HG03064 (cell line): ENCODE measurements around the gene ATP9B.

Experiments
- ATAC-seq: cut with Tn5 transposase; IDR thresholded peaks from one replicate; pipeline ENCODE4 v1.9.1; 2021; ENCODE audit warnings: low read depth; ENCODE audit not compliant: unreplicated experiment

ATP9B gene, protein sequence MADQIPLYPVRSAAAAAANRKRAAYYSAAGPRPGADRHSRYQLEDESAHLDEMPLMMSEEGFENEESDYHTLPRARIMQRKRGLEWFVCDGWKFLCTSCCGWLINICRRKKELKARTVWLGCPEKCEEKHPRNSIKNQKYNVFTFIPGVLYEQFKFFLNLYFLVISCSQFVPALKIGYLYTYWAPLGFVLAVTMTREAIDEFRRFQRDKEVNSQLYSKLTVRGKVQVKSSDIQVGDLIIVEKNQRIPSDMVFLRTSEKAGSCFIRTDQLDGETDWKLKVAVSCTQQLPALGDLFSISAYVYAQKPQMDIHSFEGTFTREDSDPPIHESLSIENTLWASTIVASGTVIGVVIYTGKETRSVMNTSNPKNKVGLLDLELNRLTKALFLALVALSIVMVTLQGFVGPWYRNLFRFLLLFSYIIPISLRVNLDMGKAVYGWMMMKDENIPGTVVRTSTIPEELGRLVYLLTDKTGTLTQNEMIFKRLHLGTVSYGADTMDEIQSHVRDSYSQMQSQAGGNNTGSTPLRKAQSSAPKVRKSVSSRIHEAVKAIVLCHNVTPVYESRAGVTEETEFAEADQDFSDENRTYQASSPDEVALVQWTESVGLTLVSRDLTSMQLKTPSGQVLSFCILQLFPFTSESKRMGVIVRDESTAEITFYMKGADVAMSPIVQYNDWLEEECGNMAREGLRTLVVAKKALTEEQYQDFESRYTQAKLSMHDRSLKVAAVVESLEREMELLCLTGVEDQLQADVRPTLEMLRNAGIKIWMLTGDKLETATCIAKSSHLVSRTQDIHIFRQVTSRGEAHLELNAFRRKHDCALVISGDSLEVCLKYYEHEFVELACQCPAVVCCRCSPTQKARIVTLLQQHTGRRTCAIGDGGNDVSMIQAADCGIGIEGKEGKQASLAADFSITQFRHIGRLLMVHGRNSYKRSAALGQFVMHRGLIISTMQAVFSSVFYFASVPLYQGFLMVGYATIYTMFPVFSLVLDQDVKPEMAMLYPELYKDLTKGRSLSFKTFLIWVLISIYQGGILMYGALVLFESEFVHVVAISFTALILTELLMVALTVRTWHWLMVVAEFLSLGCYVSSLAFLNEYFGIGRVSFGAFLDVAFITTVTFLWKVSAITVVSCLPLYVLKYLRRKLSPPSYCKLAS

DNA sequence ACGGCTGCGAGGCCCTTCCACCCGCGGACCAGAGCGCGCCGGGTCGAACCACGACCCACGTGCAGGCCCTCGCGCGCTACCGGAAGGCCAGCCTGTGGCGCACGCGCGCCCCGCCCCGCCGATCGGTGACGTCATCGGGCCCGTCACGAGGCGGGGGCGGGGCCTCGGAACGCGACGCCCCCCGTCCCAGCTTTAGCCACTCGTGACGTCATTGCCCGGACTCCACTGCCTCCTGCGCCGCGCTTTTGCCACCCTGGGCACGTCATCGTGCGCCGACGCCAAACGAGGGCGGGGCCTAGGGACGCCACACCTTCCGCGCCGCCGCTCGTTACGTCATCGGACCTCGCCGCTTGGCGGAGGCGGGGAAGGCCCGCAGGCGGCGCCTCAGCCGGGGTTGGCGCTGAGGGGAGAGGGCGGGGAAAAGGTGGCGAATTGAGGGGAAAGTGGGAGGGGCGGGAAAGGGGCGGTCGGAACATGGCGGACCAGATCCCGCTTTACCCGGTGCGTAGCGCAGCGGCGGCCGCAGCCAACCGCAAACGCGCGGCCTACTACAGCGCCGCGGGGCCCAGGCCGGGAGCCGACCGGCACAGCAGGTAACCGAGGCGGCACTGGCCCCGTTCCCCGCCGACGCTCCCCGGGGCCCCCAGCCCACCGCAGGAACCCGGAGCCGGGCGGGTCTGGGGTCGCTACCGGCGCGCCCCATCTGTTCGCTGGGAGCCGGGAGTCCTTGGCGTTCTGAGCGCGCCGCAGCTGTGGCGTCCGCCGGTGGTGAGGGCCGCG is at the start of gene ATP9B:
Gene ATP9B (plus strand): TSS at position 458 of the 780 bp plus-strand sequence. CDS start 17 bp downstream, at position 475.
- ATAC-seq: peak; percentile 88

DNA sequence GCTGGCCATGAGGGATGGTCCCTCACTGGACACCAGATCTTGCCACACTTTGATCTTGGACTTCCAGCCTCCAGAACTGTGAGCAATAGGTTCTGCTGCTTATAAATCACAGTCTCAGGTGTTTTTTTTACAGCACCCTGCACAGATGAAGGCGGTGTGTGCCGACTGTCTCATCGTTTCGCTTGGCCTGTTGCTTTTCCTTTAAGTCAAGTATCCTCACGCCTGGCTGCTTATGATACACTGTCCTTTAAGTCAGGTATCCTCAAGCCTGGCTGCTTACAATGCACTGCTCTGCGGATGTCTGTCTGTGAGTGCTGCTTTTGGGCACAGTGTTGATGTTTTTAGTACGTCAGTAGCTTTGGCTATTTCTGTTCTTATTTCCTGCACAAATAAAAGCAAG is 49.3 kb upstream of the ATP9B start:
- no peak for ATAC-seq

DNA sequence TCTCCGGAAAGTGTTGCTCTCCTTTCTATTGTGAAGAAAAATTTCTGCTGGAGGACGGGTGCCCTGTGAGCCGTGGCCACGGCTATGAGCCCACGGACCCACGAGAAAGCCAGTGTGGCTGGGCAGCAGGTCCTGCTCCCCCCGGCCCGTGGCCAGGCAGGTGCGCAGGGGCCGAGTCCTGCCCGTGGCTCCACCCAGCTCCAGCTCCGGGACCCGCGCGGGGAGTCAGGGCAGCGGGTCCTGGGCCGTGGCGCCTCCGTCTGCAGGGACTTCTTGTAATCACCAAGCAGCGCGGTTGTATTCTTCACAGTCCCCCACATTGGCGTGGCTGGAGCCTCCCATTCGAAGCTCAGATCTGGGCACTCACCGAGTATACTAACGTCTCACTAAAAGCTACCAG is 46.6 kb upstream of the ATP9B start:
- ATAC-seq: no peak

DNA sequence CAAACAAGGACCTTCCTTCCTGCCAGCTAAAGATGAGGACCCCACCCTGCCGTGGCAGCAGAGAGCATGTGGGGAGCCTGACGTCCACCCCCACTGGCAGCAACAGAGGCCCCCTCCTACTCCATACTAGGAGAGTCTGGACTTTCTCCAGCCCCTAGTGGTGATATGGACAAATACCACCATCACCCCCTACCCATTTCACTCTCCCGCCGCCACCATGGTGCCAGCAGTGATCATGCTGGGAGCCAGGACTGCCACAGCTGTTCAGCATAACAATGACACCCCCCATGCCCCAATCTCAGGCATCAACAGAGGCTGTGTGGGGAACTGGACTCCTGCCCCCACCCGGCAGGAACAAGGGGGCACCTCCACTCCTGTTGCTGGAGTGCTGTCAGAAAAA is 42.7 kb upstream of the ATP9B start:
- no peak for ATAC-seq

DNA sequence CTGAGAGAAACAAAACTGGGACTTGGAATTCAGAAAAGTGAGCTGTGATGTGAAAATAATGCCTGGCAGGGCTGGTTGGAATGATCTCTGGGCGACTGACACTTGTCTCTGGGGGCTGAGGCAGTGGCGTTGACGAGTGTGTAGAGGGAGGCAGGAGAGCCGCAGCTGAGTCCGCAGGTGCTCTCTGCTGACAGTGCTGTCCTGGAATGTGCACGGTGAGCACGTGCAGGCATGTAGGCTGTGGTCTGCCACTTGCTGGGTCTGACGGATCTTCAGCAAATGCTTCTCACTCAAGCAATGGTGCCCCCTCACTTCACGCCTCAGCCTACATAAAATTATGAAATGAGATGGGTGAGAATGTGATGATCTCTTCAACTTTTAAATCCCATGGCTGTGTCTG is 38.5 kb upstream of the ATP9B start:
- no peak for ATAC-seq

DNA sequence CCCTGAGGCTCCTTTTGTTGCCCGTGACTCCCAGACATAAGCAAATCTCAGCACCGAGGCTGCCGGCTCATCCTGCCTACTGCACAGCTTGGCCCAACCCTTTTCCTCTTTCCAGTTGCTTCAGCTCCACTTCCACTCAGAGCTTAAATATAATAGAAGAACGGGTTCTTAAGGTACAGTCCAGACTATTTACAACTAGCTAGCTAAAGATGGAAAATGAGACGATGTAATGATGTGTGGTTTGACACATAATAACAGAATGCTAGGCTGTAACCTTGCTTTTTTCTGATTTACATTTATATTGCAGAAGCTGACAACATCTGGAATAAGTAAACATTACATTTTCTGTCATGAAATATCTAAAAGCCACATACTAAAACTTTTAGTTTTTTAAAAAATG is 26.9 kb upstream of the ATP9B start:
- ATAC-seq: no peak

DNA sequence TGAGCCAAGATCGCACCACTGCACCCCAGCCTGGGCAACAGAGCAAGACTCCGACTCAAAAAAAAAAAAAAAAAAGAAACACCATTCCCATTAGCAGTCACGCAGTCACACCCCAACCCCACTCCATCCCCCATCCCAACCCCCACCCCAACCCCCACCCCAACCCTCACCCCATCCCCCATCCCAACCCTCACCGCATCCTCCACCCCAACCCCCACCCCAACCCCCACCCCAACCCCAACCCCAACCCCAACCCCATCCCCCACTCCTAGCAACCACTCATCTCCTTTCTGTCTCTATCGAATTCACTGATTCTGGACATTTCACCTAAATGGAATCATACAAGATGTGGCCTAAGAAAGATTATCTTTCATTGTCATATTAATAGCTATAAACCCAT is 25.9 kb upstream of the ATP9B start:
- ATAC-seq: no peak

DNA sequence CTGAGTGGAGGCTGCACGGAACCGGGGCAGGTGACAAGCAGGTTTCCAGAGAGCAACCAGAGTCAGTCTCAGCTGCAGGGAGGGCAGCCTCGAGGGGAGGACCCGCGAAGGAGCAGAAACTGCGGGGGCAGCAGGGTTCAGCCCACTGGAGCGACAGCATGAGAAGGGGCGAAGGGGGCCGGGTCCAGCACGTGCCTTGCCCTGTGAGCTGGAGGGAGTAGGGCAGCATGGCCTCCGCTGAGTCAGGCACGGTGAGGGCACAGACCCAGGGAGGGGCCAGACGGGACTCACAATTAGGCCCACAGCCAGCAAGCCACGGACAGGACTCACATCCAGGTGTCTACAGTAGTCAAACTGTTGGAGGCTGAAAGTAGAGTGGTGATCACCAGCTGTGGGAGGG is 22.7 kb upstream of the ATP9B start:
- no peak for ATAC-seq

DNA sequence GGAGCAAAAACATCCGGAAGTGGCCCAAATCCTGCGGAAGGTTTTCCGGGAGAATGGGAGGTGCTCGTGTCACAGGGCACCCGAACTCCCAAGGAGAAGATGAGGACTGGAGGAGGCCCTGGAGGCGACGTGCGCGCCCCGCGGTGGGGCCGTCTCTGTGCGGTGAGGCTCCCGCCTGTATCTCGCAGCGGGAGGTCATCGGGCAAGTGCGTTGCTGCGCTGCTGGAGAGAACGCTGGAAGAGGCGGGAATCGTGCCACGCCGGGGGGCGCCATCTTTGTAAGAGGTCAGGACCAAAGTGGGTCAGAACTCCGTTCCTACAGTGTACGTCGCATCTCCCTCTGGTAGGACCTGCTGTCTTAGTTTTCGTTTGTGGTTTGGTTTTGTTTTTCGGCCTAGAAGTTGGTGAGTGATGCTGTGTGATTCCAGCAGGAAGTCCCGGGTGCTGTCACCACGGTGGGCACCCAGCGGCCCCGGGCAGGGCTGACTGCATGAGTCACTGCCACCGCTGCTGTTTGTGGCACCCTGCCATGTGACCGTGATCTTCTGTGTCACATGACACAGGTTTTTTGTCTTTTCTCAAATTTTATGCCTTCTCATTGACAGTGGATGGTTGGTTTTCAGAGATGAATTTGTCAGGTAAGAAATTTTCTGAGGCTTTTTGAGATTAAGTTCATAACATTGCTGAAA is 21.5 kb upstream of the ATP9B start:
- no peak for ATAC-seq

DNA sequence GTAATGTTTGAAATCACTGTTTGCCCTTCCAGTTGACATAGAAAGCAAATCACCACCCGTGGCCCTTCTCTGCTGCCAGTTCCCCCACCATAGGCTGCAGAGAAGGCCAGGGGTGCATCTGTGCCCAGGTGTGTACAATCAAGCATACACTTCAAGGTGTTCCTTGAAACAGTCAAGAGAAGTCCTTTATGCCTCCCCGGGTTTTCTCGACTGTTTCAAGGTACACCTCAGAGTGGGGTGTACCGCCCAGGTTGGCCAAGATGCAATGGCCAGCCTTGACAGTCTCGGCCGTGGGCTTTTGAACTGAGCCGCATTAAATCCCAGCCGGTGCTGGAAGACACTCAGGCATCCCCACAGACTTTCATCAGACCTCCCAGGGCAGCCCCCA is 21.0 kb upstream of the ATP9B start:
- no peak for ATAC-seq

DNA sequence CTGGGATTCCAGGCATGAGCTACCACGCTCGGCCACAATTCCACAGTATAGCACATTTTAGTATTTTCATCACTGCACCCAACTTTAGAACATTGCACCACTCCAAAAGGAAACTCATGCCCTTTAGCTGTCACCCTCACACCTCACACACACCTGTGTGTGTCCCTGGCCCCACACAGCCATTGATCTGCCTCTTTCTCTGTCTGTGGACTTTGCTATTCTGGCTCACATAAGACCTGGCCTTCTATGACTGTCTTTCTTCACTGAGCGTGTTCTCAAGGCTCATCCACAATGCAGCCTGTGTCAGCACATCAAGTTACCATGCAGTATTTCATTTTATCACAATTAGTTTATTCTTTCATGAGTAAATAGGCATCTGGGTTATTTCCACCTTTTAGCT is 19.7 kb upstream of the ATP9B start:
- ATAC-seq: no peak

DNA sequence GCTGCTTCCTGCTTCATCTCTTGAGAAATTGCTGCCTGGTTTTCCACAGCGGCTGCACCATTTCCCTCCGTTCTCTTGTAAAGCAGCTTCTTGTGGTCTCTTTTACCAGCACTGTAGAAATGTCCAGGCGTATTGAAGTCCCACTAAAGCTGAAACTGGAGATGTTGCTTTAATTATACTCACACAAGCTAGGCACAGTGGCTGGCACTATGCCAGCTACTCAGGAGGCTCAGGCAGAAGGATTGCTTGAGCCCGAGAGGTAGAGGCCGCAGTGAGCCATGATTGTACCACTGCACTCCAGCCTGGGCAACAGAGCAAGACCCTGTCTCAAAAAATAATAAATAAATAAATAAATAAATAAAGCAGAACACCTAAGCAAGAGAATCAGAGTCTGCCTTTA is 19.2 kb upstream of the ATP9B start:
- no peak for ATAC-seq

DNA sequence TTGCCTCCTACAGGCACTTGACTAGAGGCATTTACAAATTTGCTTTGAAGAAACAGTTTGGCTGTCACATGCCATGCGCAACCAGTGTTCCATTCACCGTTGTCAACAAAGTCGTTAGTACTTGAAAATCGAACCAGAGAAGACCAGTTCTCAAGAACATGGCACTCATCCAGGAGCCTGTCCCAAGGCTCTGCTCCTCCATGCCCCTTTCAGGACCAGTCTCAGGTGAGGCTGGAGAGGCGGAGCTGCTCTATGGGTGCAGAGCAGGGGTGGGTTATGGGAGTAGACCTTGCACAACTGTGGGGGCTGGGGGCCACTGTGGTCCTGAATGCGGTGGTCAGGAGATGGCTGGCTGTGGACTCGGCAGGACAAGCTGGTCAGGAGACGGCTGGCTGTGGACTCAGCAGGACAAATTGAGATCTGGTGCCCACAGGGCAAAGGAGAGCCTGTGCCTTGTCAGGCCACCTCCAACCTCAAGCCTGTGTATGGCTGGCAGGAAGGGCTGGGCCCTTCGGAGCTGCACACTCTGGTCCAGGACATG is 12.3 kb upstream of the ATP9B start:
- ATAC-seq: no peak

DNA sequence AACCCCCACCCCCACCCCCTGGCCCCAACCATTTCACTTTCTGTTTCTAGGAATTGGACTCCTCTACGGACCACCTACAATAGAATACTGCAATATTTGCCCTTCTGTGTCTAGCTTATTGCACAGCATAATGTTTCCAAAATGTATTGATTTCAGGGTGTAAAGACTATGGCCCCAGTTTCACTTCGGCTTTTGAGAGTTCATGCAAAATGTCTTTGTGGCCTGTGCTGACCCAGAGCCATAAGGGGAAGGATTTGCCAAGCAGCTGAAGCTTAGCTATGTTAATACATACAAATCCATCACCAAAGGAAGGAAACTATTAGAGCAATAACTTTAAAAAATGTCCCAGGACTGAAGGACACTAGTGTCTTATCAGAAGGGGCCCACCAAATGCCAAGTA is 11.2 kb upstream of the ATP9B start:
- ATAC-seq: no peak

DNA sequence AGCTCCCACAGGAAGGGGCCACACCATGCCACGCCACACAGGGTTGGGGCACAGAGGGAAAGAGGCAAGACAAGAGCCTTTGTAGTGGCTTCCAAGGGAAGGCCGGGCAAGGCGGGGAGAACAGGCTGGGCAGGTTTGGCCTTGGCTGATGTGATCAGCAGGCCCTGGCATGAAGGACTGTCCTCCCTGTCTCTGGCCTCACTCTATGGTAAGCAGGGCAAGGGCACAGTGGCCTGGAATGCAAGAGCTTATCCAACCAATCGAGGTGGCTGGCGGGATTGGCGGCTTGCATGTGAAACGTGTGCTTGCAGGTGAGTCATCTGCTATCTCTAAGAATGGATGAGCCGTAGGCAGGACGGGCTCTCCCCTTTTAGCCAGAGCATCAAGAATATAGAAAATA is 6.4 kb upstream of the ATP9B start:
- ATAC-seq: no peak

DNA sequence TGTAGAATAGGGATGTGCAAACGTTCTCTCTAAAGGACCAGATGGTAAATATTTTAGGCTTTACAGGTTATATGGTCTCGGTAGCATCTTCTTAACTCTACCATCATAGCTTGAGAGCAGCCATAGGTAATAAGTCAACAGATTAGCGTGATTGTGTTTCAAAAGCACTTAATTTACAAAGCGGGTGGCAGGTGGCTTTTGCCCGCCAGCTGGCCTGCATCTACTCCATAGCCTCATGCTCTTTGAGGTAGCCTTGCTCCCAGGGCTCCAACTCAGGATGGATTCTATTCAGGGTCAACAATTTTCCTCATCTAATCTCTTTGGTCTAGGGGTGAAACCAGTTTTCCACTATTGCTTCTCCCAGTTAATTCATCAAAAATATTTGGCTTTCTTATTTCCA is 5.0 kb upstream of the ATP9B start:
- no peak for ATAC-seq

DNA sequence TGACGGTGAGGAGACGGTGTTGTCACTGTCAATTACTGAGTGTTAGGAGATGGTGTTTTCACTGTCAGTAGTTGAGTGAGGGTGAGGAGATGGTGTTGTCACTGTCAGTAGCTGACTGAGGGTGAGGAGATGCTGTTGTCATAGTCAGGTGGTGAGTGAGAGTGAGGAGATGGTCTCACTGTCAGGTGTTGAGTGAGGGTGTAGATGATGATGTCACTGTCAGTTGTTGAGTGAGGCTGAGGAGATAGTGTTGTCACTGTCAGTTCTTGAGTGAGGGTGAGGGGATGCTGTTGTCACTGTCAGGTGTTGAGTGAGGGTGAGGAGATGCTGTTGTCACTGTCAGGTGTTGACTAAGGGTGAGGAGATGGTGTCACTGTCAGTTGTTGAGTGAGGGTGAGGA is 3.4 kb upstream of the ATP9B start:
- no peak for ATAC-seq

DNA sequence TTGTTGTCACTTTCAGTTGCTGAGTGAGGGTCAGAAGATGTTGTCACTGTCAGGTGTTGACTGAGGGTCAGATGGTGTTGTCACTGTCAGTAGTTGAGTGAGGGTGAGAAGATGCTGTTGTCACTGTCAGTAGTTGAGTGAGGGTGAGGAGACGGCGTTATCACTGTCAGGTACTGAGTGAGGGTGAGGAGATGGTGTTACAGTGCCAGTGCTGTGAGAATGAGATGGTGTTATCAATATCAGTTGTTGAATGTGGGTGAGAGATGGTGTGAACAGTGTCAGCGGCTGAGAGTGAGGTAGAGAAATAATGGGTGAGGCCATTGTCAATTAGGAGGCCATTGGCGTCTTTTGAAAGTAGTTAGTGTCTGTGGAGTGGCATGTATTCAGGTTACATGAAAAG is 1.6 kb upstream of the ATP9B start:
- ATAC-seq: no peak

DNA sequence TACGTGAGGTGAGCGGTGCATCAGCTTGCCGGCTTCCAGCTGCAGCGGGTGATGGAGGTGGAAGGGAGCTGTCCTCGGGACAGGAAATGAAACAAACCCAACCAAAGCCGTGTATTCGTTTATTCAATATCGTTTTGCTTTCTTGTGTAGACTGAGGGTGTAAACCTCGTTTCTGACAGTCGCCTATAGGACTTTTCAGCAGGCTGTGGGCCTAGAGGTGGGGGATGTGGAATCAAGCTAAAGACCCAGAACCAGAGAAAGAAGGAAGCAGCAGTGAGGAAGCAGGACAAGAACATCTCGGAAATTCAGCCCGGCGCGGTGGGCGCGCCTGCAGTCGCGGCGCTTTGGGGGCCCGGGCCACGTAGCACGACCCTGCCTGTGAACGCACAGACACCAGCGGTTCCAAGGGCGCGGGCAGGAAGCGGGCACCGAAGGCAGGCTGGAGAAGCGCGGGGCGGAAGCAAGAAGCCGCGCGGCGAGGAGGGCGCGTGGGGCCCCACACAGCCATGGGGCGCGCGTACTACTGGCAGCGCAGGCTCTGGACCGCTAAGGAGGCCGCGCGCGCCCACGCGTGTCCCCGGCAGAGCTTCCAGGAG is 755 bp upstream of the ATP9B start:
- ATAC-seq: peak; percentile 17
